T-helper 2 cell (primary cell): Measurements from ENCODE around the gene LRFN2.

Source experiments
- DNase-seq, 5 experiments: peaks; one replicate each; pipeline versions ENCODE4 v3.0.0 to v3.0.0-alpha.2; 2012 to 2022

LRFN2 gene

DNA sequence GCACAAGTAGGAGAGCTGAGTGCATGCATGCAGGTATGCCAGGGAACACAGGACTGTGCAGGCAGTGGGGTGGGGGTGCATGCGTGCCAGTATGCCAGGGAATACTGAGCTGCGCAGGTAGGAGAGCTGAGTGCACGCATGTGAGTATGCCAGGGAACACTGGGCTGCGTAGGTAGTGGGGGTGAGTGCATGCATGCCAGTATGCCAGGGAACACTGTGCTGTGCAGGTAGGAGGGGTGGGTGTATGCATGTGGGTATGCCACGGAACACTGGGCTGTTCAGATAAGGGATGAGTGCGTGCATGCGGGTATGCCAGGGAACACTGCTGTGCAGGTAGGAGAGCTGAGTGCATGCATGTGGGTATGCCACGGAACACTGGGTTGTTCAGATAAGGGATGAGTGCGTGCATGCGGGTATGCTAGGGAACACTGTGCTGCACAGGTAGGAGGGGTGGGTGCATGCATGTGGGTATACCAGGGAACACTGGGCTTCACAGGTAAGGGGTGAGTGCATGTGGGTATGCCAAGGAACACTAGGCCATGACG is 77.4 kb downstream of the LRFN2 start:
- no peak for DNase-seq

DNA sequence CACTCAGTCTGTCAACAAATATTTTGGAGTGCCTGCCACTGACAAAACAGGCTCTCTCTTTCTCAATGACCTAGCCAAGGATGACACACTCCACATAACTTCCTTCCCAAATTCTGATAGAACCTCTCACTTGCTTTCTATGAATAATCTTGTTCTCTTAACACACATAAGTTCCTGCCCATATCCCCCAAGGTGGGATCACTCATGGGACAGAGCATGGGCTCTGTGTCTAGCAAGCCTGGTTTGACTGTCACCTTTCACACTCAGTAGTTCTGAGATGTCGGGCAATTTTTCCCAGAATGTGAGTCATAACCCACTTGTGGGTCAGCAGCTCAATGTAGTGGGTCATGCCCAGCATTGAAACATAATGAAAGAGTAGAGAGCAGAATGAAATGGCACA is 78.1 kb downstream of the LRFN2 start:
- no peak for DNase-seq

DNA sequence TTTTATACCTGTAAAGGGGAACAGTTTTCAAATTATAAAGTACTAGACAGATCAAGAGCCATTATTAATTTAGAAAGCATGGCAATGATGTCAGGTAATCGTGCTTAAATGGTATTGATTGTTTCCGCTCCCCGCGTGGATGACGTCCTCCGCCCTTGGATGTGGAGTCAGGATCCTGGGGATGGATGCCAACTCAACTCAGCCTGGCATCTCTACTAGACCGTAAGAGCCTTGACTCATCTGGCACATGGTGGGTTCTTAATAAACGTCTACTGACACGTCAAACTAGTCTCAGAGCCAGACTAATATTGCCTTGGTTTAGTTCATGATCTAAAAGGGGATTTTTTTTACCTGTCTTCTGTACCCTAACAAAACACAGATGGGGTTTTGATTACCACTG is 80.2 kb downstream of the LRFN2 start:
- no peak for DNase-seq

DNA sequence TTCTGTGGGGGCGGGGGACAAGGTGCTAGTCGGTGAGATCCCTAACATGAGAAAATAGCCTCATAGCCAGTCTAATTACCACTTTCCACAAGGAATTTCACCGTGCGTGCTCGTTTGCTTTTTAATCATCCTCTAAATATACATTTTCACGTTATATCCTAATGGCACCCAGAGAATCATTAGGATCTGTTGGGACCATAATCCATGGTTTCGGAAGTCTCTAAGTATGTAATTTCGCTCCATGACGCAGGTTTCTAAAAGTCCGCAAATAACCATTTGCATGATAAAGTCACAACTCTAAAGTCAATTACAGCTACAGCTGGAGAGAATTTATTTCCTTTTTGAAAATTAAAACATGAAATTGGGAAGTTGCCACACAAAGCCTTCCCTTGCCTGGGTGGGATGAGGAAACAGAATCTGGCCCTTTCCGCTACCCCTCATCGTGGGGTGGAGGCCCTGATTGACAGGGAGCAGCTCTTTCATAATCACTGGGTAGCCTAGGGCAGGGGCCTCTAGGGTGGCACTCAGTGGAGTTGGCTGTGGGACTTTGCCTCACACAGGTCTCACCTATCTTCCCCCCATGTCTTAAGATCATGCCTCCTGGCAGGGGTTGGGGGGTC is 81.9 kb downstream of the LRFN2 start:
- DNase-seq: no peak

DNA sequence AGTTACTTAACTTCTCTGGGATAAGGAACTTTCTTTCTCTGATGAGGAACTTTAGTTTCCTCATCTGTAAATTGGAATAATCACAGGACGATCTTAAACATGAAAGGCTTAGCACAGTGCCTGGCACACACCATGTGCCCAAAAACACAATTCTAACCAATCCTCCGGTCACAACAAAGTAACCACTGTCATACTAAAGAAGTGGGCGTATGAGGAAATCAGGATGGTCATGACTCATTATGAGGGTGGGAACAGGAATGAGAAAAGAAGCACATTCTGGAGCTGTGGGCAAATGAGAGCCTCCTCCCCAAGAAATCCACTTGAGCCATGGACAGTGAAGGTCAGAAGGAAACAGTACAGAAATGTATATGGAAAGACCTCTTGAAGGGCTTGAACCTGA is 82.9 kb downstream of the LRFN2 start:
- no peak for DNase-seq

DNA sequence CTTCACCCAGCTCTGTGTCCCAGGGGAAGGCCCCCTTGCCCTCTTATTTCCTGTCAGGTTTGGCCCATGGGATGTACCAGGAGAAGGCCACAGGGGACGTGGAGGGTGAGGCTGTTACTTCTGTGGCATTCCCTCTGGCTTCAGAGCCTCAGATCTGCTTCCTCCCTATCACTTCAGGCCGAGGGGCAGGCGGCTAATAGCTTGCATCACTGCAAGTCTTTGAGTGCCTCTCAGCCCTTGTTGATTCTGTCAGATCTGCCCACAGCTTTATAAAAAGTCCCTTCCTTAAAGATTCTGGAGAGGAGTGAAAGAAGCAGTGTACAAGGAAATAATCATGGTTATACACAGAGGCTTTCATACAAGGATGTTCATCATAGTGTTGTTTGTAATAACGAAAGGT is 86.9 kb downstream of the LRFN2 start:
- DNase-seq: no peak

DNA sequence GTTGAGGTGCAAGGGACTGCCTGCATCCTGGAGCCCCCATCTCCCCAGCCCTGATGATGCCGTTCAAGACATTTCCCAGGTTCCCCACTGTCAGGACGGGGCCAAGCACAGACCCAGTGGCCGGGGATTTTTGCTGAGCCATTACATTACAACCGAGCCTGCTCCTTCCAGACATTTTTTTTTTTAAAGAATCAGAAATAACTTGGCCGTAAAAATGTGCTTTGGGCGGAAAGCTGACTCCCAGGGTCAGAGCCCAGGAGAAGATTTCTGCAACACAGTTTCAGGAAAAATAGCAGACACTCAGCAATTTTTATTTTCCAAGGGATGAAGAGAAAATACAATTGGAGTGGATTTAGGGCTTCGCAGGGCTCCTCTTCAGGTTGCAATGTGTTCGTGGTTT is 87.9 kb downstream of the LRFN2 start:
- no peak for DNase-seq

DNA sequence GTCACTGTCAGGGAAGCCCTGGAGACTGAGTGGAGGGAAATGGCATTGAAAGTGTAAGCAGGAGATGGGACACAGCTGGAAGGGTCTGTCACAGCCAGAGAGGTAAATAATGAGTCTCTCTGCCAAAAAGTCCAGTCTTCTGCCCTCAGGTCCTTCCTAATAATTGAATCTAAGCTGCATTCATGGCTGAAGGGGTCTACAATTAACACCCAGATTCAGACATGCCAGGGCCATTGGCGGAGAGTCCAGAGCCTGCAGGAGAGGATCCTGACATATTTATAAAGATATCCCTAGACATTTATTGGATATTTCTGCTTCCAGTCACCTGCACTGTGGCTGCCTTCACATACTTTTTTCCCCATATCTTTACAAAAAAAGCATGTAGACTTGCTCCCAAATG is 89.0 kb downstream of the LRFN2 start:
- DNase-seq: no peak

DNA sequence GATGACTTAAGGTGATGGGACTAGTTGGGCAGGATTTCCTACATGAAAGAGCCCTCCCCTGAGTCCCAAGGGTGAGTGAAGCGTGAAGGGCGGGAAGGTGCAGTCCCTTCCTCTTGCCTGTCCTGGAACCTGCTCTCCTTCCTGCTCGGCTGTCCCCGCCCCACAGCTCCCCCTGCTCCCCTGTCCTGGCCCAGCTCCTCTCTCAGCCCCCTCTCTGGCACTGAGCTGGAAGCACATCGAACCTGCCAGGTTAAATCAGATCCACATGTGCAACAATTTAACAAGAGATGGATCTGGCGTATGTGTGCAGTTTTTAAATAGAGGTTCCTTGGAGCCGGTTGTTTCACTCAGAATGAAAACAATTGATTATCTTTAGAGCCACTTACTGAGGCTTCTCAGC is 95.0 kb downstream of the LRFN2 start:
- DNase-seq: no peak

DNA sequence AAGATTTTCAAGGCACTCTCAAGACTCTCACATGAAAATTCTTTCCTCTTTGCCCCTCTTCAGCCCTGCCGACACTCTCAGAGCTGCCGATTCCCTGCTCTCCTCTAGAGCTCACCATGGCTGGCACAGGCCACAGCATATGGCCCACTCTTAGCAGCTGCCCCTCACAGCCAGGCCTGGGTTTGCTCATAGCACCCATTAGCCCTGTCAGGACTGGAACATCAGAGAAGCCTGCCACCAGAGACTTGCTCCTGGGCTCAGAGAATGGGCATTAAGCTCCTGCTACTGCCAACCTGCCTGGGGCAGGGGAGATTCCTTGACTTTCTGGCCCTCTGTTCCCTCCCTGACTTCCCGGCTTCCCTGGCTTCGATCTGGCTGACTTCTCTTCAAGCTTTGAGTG is 96.7 kb downstream of the LRFN2 start:
- DNase-seq: no peak

DNA sequence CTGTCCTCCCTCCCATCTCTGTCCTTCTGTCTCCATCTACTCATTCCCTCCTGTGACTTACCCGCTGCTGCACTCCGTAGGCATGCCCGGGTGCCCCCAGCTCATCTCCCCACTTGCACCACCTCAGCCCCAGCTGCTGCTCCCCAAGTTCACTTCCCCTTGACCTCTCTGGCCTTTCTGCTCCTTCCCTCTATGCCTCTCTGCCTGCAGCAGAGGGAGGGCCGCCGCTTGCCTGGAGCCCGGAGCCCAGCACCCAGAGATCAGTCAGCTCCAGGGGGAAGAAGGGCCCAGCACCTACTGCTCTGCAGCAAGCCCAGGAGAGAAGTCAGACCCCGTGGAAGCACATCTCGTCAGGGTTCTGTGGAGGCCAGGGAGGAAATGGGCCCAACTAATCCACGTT is 97.4 kb downstream of the LRFN2 start:
- no peak for DNase-seq

DNA sequence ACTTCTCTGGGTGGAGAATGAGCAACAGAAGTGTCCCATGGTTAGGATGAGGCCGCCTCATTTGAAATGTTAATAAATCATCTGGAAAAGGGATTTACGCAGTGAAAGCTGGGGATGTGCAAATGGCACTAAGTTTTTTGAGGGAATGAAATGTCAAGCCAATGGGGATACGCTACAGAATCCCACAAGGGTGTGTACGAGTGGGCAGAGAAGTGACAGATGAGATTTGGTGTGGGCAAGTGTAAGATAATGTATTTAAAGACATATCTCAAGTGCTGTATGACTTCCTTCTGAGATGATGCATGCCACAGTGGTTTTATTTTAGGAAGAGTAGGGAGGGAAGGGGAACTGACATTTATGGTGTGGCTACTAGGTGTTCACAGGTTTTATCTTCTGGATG is 100.6 kb downstream of the LRFN2 start:
- no peak for DNase-seq

DNA sequence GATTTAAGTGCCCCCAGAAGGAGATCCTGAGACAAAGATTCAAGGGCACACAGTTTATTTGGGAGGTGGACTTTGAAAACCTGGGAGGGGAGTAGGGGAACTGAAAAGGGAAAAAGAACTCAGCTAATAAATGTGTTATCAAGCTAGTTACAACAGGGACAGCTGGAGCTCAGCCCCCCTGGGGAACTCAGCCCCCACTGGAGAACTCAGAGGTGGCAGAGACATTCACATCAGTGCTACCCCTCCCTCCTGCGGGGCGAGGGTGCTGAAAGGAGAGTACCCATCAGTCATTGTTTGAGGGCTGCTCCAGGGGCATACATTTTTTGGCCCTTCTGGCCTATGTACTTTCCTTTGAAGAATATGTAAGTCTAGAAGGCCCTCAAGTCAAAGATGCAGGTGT is 101.4 kb downstream of the LRFN2 start:
- DNase-seq: no peak

DNA sequence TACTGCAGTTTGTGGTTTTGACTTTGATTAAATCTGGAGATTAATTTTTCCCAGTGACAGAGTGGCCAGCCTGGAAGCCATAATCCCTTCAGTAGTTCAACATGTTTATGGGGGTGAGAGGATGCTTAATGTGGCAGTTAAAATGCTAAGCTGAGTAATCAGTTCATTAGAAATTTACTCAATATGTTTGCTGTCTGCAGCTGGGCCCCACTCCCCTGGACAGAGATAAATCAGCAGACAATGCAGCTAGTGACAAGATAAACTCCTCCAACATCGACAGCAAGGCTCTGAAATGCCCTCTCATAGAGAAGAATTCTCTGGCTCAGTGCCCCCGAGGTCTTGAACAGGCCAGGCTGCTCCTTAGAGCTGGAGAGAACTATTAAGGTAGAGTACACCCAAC is 101.9 kb downstream of the LRFN2 start:
- DNase-seq: no peak

DNA sequence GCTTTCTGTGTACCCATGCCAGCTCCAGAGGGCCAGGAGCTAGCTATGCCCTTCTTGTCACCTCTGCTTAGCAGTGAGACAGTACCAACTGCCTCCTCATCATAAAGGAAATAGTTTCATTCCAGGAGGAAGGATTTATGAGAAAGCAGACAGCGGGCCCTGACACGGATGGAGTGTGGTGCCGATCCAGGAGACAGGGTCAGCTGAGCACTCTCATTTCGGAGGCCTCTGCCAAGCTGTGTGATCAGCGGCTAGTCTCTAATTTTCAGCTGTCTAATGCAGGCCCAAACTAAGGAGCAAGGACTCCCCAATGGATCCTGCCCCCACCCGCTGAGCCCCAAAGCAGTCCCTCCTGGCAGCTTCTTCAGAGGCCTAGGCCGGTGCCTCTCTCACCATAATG is 103.1 kb downstream of the LRFN2 start:
- no peak for DNase-seq

DNA sequence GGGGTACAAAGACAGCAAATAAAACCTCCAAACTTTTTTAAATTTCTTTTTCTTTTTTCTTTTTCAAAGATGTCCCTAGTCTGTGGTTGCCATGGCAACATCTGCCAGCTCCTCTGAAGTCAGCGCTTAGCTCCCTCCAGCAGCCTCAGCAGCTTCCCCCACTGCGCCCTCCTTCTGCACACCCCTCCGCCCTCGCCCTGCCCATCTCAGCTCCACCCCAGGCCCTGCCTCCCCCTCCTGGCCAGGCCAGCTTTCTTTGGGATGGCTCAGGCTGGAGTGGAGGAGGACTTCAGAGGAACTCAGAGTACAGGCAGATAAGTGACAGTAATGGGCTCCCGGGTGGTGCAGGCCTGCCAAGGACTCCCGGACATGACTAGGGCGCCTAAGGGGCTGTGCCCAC is 104.6 kb downstream of the LRFN2 start:
- no peak for DNase-seq

DNA sequence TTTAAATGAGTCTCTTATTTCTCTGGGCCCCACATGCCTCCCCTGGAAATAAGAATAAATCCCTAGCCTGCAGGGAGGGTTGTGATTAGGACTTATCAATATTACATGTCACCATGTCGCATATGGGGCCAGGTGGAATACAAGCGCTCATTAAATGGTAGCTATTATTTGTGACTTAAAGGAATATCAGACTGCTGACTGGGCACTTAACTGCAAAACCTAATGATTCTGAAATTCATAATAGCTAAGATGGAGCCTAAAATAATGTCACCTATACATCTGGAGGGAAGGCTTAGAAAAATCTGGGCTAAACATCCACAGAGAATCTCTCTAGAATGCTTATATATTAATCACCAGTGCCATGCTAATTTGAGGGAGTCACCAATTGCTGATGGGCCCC is 106.5 kb downstream of the LRFN2 start:
- no peak for DNase-seq

DNA sequence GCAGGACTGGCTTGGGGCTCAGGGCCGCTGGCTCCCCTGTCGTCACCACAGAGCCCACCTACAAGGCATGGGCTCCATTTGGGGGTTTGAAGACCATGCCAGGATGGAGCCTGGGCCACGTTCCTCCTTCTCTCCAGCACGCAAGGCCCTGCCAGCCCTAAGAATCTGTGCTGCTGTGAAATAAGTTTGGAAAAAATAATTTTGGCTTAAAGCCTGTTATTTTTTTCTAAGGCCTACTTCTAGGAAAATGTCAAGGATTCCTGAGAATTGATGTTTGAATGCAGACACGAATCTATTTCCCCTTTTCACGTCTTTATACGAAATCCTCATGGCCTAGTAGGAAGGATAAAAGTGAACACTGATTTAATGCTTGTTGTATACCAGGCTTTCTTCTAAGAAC is 107.5 kb downstream of the LRFN2 start:
- DNase-seq: no peak

DNA sequence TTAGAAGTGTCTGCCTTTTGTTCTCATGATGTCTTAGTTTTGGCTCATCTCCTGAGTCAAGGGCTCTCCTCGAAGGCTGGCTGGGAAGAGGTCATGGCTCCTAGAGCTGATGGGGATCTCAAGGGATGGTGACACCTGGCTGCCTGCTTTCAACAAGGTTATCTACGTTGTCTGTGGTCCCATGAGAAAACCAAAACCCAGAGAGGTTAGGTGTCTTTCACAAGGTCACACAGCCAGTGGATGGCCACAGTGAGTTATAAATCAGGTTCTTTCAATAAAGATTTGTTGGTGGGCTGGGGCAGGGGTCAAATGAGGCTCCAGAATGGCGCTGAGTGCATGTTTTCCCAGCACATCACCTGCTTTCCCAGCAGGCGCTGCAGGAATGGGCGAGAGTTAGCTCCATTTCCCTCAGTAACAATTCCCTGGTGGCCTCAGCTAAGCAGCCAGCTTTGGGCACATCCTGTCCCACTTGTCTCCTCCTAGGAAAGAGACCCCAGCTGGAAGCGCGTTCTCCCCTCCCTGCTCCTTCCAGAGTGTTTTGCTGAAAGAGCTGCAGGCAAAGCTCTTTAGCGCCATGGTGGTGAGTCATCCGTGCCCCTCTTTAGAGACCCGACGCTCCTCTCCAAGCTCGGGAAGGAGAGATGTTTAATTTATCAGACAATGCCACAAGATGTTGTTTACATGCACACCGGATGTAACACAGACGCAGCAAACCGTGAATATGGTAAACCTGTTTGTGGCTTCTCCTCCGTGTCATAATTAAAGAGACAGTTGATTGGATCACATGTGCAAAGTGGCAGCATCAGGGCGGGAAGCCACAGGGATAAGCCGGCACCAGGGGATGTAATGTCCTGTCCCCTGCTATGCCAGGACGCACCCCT is 109.7 kb downstream of the LRFN2 start:
- peak in 2 of 5 experiments; percentile 70 to 85 for DNase-seq

DNA sequence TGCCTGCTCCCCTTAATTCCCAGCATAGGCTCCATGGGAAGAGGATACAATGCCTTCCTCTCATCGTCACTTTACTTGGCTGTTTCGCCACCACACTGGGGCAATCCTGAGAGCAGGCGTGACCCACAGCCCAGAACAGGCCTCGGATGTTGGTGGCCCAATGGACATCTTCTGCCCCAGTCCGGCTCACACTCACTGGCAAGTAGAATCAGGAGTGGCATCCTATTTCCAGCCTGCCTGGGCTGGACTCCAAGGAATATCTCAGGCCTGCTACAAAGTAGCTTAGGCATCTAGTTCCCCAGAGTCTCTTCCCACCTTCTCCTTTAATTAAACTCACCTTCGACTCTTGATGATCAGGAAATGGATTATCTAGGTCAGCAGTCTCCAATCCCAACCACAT is 110.5 kb downstream of the LRFN2 start:
- no peak for DNase-seq

DNA sequence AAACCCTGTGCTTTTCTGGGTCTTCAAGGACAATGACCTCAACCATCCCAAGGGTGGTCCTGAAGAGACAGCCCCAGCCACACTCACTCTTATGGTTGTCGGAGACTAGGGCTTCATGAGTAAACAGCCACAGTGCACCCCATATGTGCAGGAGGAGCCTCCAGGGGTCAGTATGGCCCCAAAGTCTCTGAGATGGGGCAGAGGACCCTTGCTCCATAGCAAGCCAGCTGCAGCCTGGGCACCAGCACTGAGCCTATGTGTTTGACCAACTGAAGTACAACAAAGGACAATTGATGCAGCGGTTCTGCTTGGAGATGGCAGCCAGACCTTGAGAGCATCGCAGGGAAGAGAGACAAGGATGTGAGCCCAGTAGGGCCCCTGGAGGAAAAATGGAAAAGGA is 112.2 kb downstream of the LRFN2 start:
- DNase-seq: no peak

DNA sequence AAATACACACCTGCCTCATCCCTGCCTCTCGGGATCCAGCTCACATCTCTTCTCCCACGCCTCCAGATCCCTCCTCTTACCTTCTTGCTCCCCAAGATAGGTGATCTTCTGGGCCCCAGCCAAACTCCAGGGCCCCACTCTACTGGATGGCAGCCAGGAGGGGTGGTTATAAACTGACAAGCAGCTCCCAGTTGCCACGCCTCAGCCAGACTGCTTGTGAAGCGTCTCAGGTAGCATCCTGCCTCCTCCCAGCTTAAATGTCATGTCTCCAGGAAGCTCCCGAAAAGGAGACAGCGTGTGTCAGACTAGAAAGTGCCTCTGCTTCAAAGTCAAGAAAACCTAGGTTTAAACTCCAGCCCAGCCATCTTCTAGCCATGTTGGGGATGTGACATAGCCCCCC is 114.1 kb downstream of the LRFN2 start:
- no peak for DNase-seq

DNA sequence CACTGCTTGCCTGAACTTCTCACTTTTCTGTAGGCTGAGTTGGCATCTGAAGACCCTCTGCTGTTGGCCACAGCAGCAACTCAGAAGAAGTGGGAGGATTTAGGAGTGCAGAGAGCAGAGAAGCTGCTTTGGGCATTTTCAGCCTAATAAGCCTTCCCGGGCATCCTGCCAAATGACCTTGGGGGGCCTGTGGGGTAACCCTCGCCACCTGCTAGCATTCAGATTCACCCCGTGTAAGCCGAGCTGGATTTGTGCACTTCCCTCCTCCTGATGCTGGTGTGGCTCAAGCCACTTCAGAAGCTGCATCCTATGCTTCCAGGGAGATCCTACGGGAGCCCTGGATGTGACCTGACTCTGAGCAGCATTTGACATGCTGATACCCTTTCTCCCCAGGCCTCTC is 114.8 kb downstream of the LRFN2 start:
- DNase-seq: no peak

DNA sequence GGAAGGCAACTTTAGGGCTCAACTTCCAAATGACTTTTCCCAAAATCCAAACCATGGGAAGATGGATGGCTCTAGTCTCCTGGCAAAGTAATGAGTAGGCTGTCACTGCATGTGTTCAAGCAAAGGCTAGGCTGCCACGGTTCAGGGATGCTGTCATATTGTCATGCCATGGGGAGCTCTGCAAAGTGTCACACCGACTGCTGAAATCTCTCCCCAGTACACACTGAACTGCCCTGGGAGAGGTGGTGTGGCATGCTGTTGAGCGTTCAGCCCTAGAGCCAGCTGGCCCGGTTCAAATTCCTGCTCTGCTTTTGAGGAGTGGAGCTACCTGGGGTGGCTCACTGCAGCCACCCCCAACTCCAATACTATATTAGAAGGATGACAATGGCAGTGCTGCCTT is 115.9 kb downstream of the LRFN2 start:
- DNase-seq: no peak
